DOHH2 (cell line): ENCODE measurements around the gene NPAS3.

ENCODE experiments used
- H3F3A ChIP-seq: fragments of 200-600 bp; sonication (generic), shearing (Covaris generic); 2 replicates; pipeline ENCODE4 v1.6.0; 2016; ENCODE audit warnings: antibody characterized with exemption, mild to moderate bottlenecking; ENCODE audit not compliant: control insufficient read depth, insufficient read depth
- H3K27ac ChIP-seq: fragments of 200-600 bp; sonication (generic); 2 replicates; pipeline ENCODE4 v1.5.1; 2014; ENCODE audit warnings: low read depth, mild to moderate bottlenecking, low read length, moderate library complexity
- H3K27me3 ChIP-seq: fragments of 200-600 bp; sonication (generic); 2 replicates; pipeline ENCODE4 v1.6.1; 2014; ENCODE audit warnings: mild to moderate bottlenecking, low read length, mixed read lengths; ENCODE audit not compliant: control insufficient read depth
- H3K36me3 ChIP-seq: fragments of 200-600 bp; sonication (generic); 2 replicates; pipeline ENCODE4 v1.6.1; 2014; ENCODE audit warnings: mild to moderate bottlenecking, low read length, moderate library complexity, mixed read lengths; ENCODE audit not compliant: control insufficient read depth
- H3K4me1 ChIP-seq: fragments of 200-600 bp; sonication (generic); 2 replicates; pipeline ENCODE4 v1.6.1; 2014; ENCODE audit warnings: mild to moderate bottlenecking, low read length, mixed read lengths; ENCODE audit not compliant: control insufficient read depth
- H3K4me2 ChIP-seq: fragments of 200-600 bp; sonication (generic); 2 replicates; pipeline ENCODE4 v1.6.0; 2014; ENCODE audit warnings: mild to moderate bottlenecking, low read length, moderate library complexity
- H3K4me3 ChIP-seq: fragments of 200-600 bp; sonication (generic); 2 replicates; pipeline ENCODE4 v1.5.1; 2014; ENCODE audit warnings: mild to moderate bottlenecking, low read length, mixed read lengths
- H3K79me2 ChIP-seq: fragments of 200-600 bp; sonication (generic); 2 replicates; pipeline ENCODE4 v1.6.1; 2014; ENCODE audit warnings: mild to moderate bottlenecking, low read length, mixed read lengths; ENCODE audit not compliant: control insufficient read depth
- H3K9me2 ChIP-seq: fragments of 200-600 bp; sonication (generic); replicated peaks from 2 replicates; pipeline ENCODE4 v1.6.1; 2014; ENCODE audit warnings: mild to moderate bottlenecking, low read length, mixed read lengths; ENCODE audit not compliant: control insufficient read depth
- H3K9me3 ChIP-seq: fragments of 200-600 bp; sonication (generic); 2 replicates; pipeline ENCODE4 v1.6.1; 2014; ENCODE audit warnings: antibody characterized with exemption, low read length, mixed read lengths; ENCODE audit not compliant: control insufficient read depth, insufficient read depth
- H4K20me1 ChIP-seq: fragments of 200-600 bp; sonication (generic); 2 replicates; pipeline ENCODE4 v1.6.0; 2014; ENCODE audit warnings: low read depth, mild to moderate bottlenecking, antibody characterized with exemption, low read length, moderate library complexity; ENCODE audit not compliant: control insufficient read depth, insufficient read depth
- EZH2phosphoT487 ChIP-seq: fragments of 200-600 bp; sonication (generic); IDR thresholded peaks from 2 replicates; pipeline ENCODE4 v1.6.1; 2017; ENCODE audit warnings: borderline replicate concordance, mild to moderate bottlenecking, antibody characterized with exemption, low read length, moderate library complexity, mixed read lengths
- TF ChIP-seq, protein P1 (sequence below): fragments of 200-600 bp; sonication (generic); IDR thresholded peaks from one replicate; pipeline ENCODE4 v1.5.1; 2014; ENCODE audit warnings: antibody characterized with exemption, mild to moderate bottlenecking, low read depth, low read length; ENCODE audit not compliant: poor library complexity, severe bottlenecking

Gene NPAS3

DNA sequence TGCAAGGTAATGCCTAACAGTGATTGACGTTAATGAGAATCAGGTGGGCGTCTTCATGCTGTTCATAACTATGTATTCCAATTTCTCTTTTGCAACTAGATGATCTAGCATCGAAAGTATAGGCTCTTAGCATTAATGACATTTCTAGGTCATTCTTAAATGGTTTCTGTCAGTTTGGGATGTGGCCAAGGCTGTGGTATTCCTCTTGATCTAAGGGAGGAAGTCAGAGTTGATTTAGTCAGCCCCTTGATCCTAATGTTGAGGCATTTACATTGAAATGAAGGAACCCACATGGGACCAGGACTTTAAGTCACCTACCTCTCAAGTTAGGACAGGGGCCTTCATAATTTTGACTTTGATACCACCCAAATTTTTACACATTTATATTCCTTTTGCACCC, 448.1 kb downstream of the NPAS3 start:
- H3K27me3 ChIP-seq = no peaks in the 10 kb centered on the region
- no peaks in the 10 kb centered on the region for H3K4me1 ChIP-seq
- H4K20me1 ChIP-seq = no peaks in the 10 kb centered on the region
- no peak overlapping the region for H3K27ac ChIP-seq
- no peak overlapping the region for H3K4me2 ChIP-seq
- no peaks in the 10 kb centered on the region for H3F3A ChIP-seq
- TF ChIP-seq, protein P1, sequence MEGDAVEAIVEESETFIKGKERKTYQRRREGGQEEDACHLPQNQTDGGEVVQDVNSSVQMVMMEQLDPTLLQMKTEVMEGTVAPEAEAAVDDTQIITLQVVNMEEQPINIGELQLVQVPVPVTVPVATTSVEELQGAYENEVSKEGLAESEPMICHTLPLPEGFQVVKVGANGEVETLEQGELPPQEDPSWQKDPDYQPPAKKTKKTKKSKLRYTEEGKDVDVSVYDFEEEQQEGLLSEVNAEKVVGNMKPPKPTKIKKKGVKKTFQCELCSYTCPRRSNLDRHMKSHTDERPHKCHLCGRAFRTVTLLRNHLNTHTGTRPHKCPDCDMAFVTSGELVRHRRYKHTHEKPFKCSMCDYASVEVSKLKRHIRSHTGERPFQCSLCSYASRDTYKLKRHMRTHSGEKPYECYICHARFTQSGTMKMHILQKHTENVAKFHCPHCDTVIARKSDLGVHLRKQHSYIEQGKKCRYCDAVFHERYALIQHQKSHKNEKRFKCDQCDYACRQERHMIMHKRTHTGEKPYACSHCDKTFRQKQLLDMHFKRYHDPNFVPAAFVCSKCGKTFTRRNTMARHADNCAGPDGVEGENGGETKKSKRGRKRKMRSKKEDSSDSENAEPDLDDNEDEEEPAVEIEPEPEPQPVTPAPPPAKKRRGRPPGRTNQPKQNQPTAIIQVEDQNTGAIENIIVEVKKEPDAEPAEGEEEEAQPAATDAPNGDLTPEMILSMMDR = no peak
- TF ChIP-seq EZH2phosphoT487 = no peak
- no peaks in the 10 kb centered on the region for H3K36me3 ChIP-seq
- no peaks in the 10 kb centered on the region for H3K9me3 ChIP-seq
- no peaks in the 10 kb centered on the region for H3K79me2 ChIP-seq
- no peaks in the 10 kb centered on the region for H3K9me2 ChIP-seq
- no peak overlapping the region for H3K4me3 ChIP-seq

DNA sequence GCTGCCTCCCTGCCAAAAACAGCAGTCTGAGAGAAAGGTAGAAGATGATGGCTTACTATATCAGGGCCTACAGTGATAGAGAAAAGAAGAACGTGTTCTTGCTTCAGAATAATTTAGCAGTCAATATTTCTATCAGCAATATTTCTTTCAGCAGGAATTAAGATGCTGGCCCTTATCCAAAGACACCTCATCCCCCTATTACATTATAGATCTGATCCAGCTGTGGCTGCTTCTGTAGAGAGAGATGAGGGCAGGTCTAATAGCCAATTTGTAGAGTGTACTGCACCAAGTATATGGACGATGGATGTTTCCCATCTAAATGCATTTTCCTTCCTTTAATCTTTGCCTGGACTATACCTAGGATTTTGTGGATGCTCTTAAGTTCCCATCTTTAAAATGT, 451.7 kb downstream of the NPAS3 start:
- no peak overlapping the region for H3K4me2 ChIP-seq
- no peak overlapping the region for H3K27ac ChIP-seq
- no peaks in the 10 kb centered on the region for H3K9me2 ChIP-seq
- H3K36me3 ChIP-seq = no peaks in the 10 kb centered on the region
- no peak overlapping the region for H3K4me3 ChIP-seq
- H3K27me3 ChIP-seq = no peaks in the 10 kb centered on the region
- no peaks in the 10 kb centered on the region for H4K20me1 ChIP-seq
- H3F3A ChIP-seq = no peaks in the 10 kb centered on the region
- no peaks in the 10 kb centered on the region for H3K9me3 ChIP-seq
- H3K4me1 ChIP-seq = no peaks in the 10 kb centered on the region
- no peak for TF ChIP-seq EZH2phosphoT487
- TF ChIP-seq, protein P1 = no peak
- H3K79me2 ChIP-seq = no peaks in the 10 kb centered on the region

DNA sequence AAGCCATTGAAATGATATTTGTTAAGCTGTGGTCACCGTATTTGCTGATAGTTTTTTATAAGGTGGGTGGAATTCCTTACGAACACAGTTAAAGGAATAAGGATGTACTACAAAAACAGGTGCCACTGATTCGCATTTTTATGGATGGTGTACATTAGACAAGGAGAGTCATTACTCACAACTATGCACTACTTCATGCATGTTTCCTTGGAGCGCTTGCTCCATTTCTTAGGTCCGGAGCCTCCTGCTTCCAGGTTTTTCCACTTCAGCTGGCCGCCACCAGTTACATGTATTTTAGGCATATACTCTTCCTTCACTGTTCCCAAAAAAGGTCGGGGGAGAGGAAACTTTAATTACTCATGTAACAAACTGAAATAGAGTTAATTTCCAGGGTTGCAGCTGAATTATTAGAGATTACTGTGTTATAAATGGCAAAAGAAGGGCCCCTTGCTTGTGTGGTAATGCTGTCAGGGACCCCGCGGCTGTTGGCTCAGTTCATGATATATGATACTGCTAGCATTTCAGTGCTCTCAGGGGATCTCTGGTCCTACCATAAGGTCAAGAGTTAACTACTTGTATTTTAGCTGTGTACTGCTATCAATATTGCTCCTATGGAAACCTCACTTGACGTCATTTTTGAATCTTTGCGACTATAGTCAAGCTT, 454.7 kb downstream of the NPAS3 start:
- Histone ChIP-seq H3K4me2 (no peak overlapping the region), H3K9me2 (no peaks in the 10 kb centered on the region), H4K20me1 (no peaks in the 10 kb centered on the region), H3K36me3 (no peaks in the 10 kb centered on the region), H3K9me3 (no peaks in the 10 kb centered on the region), H3K79me2 (no peaks in the 10 kb centered on the region), H3K27me3 (no peaks in the 10 kb centered on the region), H3K27ac (no peak overlapping the region), H3K4me3 (no peak overlapping the region), H3F3A (no peaks in the 10 kb centered on the region), H3K4me1 (no peaks in the 10 kb centered on the region)
- TF ChIP-seq, protein P1 = no peak
- TF ChIP-seq EZH2phosphoT487 = no peak
